ENCODE data around the gene PTPRG.

Gene PTPRG

DNA sequence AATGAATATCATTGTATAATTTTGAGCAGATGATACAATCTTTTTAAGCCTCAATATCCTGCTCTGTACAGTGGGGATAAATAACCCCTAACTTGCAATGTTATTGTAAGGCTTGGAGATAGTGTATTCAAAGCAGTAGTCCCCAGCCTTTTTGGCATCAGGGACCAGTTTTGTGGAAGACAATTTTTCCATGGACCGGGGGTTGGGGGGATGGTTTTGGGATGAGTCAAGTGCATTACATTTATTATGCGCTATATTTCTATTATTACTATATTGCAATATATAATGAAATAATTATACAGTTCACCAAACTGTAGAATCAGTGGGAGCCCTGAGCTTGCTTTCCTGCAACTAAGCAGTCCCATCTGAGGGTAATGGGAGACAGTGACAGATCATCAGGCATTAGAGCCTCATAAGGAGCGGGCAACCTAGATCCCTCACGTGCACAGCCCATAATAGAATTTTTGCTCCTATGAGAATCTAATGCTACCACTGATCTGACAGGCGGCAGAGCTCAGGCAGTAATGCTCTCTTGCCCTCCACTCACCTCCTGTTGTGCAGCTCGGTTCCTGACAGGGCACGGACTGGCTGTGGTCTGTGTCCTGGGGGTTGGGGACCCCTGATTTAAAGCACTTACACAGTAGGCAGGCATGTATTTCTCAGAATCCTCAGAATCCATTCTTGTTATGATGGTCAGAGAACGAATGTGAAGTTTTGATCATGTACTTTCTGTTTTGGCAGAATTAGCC is 102.2 kb downstream of the PTPRG start:
- no peak for DNase-seq

DNA sequence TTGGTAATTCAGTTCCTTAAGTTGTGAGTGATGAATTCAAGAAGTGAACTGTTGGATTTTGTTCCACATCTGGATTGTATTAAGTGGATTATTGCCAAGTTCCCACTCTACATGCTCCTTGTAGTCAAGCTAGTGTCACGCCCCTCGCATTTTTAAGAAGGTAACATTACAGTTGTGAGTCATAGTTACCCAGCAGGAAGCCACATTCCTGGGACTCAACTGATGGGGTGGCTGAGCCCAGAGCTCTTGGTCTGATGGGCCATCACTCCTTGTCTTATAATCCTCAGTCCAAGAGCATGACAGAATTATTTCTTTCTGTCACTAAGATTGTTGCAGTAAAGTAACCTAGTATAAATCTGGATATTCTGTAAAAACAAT is 102.7 kb downstream of the PTPRG start:
- no peak for DNase-seq

DNA sequence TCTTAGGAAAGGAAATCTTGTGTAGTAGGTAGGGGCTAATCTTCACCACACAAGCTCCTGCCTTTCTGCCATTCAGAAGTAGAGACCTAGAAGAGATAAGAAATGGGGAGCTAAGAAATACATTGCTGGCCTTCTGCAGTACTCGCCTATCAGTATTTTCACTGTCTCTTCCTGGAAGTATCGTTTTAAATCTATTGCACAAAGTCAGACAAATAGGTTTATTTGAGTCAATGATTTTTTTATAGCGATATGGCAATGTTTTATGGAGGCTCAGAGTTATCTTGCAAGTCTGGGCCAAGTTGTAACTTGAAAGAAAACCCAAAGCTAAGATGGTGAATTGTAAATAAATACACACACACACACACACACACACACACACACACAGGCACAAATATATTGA is 103.8 kb downstream of the PTPRG start:
- no peak for DNase-seq

DNA sequence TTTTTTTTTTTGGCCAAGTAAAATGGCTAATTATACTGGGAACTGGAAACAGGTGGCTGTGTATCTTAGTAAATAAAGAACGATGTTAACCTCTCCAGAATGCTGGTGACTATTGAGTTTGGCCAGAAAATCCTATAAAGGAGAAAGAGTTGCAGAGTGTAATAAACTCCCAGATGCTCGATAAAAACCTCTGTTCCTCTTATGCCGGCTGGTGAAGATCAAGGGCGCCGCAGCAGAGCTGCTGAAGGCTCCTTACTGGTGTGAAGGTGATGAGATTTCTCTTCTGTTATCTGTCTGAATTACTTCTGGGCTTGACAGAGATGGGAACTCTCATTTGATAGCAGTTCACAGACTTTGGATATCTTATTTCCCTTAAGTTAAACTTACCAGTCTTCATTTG is 104.6 kb downstream of the PTPRG start:
- DNase-seq, result no peak

DNA sequence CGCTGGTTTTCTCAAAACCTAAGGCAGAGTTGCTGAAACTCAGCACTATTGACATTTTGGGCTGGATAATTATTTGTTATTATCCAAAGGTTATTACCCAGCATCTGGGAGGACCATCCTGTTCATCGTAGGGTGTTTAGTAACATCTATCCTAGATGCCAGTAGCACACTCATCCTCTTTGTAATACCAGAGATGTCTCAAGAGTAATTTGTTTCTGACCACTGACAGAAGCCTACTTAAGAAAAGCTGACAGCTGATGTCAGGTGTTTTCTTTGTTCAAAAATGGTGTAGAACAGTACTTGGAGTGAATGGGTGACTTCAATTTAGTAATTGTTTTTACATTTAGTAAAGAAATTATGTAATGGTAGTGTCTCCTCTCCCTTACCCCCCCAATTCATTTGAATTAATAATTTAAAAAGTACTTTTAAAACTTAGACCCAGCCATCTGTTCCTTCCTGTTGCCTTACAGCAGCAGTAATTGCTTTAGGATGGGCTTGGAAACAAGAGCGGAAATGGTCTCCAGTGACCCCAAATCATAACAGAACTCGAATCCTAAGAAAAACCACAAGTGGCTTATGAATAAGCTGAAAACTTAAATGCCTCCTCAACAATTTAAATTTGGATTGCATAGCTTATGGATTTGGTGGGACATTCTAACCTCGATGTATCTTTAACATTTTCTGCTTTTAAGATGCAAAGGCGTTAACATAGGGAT is 105.4 kb downstream of the PTPRG start:
- DNase-seq, result no peak

DNA sequence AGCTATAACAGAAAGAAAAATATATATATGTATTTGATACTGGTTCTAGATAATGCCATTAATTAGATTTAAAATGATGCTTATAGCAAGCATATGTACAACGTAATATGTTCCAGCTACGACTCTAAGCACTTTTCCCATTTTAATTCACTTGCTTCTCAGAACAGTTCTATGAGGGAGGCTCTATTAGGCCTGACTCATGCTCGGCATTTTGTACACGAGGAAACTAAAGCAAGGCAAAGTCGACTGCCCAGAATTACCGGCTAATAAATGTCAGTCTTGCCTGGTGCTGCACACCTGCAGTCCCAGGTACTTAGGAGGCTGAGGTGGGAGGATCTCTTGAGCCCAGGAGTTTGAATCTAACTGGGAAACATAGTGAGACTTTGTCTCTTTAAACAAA is 106.0 kb downstream of the PTPRG start:
- no peak for DNase-seq

DNA sequence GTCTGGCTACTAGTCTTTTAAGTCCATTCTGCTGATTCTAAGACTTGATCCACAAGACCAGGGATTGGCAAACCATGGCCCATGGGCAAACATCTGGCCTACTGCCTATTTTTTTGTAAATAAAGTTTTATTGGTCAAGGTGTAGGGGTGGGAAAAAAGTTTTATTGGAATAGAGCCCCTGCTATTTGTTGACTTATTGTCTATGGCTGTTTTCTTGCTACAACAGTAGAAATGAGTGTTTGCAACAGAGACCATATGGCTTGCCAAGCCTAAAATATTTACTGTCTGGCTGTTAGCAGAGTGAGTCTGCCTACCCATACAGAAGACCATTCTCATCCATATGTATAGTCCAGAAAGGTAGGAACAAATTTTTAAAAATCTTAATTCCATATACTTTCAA is 106.4 kb downstream of the PTPRG start:
- no peak for DNase-seq

DNA sequence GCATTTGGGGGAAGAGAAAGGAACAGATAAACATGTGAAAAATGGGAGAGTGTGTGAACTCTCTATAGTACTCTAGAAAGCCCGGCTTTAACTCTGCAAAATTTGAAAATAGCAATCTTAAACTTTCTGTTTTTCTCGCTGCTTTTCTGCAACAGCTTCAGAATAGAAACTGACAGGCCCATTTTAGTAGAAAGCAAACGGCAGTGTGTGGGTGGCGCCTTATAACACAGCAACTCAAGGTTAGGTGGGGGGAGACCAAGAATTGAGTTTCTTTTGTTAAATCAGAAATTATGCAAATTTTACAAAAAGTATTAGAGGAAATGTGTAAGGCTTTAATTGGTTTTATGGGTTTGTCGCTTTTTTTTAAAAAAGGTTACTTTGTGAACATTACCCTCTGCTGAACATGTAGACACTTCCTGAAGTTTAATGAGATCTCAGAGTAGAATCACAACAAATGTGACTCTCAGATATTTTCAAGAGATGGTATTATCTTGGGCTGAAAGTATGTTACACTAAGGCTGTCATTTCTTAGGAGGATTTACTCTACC is 107.0 kb downstream of the PTPRG start:
- no peak for DNase-seq

DNA sequence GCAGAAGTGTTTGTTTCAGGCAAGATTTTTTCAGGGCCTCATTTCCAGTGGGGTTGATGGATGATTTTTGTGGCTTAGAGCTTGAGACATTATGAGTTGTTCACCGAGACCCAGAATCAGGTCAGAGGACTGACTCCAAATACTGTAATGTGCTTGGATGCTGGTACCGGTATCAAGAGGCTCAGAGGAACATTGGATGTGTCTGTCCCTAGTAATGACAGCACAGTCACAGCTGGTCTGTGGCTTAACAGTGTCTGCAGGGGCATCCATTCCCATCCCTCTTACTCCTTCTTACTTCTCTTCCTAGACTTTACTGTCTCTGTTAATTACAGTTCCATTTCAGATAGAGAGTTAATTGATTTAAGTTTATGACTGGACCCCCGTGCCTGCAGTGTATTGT is 107.8 kb downstream of the PTPRG start:
- no peak for DNase-seq

DNA sequence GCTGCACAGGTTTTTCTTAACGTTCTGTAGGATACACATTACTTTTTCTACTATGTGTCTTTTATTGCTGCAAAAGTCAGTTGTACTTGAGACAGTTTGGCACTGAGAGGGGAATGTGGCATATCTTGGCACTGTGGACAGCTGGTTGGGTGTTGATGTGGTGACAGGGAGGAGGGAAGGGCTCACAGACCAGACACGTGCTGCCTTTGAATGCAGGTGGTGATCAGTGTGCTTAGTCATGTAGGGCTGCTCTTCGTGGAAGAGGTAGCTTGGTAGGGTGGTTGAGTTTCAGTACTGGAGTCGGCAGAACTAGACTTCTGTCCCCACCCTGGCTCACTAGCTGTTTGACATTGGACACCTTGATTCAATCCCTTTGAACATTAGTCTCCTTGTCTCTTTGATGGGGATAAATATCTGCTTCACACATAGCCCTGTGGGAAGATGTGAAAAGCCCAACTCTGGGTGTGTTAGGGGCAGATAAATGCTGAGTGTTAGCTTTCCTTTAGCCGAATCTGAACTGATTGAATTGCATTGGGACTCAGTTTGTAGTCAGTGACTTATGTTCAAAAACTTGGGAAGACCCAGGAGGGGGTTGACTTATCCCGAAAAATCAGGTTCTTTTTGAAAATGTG is 108.4 kb downstream of the PTPRG start:
- DNase-seq, result no peak

DNA sequence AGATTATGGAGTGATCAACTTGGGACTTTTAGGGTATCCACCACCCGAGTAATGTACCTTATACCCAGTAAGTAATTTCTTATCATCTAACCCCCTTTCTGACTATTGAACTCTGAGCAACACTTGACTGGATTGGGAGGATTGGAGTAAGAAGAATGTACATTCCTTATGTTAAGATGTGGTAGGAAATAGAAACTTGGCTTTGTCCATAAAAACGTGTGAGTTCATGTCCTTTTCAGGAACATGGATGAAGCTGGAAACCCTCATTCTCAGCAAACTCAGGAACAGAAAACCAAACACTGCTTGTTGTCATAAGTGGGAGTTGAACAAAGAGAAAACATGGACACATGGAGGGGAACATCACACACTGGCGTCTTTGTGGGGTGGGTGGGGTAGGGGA is 112.3 kb downstream of the PTPRG start:
- no peak for DNase-seq

DNA sequence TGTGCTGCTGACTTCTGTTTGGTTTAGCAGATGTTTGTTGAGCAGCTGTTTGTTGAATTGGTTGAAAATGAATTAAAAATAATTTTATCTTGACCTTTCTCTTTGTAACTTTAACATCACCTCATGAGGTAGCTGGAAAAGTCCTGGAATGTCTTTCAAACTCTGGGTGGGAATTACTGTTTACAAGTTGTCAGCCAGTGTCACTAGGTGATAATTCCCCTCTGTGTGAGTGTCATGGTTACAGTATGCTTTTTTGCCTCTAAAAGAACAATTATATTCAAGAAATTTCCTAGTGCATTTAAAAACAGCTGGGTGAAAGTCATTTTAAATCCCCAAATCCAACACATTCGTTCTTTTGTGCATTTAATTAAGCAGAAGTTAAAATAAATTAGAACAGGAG is 113.2 kb downstream of the PTPRG start:
- DNase-seq, result no peak

DNA sequence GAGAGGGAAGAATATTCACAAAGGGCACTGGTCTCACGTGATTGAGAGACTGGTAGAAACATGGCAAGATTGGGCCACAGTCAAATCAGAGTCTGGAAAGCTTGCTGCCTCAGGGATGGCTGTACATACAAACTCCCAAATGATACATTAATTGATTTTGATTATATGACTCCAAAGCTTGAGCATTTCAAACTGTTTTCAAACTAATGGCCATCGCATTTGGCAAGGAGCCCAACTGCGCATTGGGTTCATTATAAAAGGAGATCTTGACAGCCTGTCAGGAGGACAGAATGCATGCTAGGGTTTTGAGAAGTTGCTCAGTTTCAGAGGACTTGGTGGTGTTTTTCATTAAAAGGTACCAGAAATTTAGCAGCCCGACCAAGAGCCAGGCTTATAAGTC is 117.7 kb downstream of the PTPRG start:
- DNase-seq, result no peak

DNA sequence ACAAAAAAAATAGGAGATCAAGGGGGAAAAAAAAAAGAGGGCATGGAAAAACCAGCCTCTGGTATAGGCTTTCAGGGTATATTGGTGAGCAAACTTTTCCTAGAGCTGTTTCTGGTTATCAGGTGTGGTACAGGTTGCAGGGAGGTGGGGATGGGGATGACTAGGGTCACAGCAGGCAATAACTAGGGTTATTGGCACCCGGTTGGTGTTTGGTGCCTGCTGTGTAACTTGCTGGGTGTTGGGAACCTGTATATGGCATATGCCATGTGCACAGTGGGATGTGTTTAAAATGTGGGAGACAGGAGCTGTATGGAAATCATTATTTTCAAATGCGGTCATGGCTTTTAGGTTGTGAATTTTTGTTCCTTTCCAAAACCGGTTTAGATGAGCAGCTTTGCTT is 119.2 kb downstream of the PTPRG start:
- no peak for DNase-seq

DNA sequence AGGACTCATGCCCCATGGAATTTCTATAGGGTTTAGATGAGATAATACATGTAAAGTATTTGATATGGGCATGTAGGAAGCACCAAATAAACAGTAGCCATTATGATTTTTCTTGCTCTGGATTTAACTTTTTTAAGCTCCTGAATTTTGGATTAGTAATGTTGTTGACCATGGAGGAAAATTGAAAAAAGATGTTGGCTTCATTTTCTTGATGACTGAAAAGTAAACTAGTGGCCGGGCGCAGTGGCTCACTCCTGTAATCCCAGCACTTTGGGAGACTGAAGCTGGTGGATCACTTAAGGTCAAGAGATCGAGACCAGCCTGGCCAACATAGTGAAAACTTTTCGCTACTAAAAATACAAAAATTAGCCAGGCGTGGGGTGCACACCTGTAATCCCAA is 120.3 kb downstream of the PTPRG start:
- no peak for DNase-seq

DNA sequence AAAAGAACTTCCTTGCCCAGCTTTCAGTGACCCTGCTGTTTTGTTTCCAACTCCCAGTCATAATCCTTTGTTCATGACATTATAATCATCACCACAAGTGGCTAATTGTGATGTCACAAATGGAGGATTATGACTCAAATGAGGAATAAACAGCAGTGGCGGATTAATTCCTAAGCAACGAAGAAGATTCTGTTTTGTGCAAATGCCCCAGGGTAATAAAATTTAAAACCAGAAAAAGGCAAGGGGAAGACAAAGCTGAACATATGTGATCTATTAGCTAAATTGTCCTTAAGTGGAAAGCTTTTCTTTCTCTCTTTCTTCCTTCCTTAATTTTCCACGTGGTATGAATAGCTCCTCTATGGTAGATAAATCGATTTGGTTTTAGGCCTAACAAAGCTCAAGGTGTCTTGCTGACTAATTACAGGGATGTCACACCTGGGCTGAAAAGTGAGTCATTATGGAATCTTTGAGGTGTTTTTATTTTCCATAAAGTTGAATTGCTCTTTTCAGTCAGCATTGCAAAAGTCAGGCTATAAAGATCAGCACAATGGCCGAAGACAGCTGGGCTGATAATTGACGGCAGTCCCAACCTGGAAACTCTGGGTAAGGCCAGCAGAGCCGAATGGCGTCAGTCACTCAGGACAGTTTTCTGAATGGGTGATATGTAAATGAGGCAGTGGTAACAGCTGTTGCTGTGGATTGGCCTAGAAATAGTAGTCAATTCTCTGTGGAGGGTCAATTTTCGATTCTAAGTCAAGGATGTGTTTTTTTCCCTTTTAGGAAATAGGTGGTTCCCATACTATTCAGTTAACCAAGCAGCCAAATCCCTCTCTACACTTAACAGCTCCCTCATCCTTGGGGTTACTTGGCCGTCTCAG is 121.5 kb downstream of the PTPRG start:
- DNase-seq, result peak; percentile 10

DNA sequence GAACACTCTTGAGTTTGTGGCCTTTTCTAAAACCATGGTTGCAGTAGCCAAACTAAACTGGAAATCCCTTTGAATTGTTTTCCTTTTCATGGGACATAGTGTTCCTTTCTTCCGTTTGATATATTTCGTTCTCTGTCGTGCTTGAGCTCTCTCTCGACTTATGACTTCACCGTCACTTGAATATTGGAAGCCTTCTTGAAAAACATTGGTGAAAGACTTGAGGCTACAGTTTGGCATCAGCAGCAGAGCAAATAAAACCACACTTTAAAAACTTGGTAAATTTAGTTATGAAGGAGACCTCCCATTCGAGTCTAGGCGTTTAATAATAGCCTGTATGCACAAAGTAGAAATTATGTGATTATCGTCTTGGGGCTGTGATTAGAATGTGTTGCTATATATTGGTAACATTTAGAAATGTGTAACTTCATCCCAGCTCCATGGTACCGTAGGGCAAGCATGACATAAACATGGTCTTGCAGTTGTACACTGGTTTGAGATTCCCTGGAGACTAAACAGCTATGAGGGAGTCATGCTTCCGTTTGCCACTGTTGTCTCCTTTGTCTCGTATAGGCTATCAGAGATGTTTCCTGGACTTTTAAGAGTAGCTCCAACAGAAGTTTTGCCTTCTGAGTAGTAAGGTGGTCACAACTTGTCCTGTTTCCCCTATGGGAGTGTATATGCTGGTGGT is 122.3 kb downstream of the PTPRG start:
- no peak for DNase-seq

DNA sequence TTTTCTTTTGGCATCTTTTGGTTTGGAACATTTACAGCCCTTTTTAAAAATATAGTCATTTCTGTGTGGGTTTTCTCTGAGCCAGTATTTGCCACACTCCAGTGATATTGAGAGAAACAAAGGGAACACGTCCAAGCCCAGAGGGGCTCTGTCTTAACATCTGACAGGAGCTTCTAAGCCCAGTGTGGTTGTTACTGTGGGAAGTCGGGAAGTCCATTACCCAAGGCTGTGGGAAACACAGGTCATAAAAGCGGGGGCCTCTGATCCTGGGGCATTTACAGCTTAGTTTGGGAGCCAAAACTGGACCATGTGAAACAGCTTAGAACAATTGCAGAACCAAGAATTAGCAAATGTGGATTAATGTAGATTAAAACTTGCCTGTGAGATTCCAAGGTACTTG is 123.0 kb downstream of the PTPRG start:
- no peak for DNase-seq

DNA sequence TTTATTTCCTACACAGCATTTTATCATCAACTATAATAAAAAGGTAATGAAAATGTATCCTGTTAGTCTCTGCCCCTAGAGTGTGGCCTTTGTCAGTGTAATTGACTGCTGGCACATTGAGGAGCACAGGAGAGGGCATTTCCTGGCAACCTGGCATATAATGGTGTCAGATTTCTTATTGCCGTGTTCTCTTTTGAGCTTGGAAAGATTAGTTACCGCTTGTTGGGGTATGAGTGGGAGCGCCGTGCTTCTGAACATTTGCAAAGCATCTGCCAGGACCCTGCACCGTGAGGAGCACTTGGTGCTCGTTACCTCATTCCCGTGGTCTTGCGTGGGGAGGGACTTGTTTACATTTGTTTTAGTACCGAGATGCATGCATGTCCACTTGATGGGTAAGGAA is 124.4 kb downstream of the PTPRG start:
- DNase-seq, result no peak

DNA sequence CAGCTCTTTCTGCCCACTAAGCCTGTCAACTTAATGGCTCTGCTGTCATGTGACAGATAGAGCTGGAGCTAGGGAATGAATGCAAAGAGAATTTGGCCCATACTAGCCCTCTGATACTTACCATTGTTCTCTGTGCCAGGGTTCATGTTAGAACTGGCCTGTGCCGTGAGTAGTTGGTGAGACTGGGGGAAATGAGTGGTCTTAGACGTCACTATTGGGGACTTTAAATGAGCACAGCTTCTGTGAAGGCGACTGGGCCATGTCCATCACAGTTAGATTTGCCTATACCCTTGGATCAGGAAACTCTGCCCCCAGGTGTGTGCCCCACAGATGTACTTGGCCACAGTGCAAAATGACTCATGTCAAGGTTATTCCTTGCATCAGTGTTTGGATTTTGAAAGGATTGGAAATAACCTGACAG is 124.9 kb downstream of the PTPRG start:
- DNase-seq, result no peak

DNA sequence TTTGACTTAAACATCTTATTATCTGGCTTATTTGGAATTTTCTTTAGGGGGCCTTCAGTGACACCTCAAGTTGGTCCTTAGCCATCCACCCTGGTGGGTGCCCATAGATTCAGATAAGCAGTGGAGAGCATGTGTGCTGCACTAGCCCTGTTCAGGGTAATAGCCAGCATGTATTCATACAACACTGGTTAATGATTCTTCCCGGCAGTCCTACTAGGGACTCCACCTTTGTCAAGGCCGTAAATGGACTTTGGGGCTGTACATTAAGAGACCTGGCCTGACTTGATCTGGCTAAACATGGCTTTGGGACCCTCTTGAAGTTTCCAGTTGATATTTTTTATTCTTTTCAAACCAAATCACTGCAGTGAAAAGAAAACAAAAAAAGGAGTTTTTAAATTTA is 125.8 kb downstream of the PTPRG start:
- no peak for DNase-seq

DNA sequence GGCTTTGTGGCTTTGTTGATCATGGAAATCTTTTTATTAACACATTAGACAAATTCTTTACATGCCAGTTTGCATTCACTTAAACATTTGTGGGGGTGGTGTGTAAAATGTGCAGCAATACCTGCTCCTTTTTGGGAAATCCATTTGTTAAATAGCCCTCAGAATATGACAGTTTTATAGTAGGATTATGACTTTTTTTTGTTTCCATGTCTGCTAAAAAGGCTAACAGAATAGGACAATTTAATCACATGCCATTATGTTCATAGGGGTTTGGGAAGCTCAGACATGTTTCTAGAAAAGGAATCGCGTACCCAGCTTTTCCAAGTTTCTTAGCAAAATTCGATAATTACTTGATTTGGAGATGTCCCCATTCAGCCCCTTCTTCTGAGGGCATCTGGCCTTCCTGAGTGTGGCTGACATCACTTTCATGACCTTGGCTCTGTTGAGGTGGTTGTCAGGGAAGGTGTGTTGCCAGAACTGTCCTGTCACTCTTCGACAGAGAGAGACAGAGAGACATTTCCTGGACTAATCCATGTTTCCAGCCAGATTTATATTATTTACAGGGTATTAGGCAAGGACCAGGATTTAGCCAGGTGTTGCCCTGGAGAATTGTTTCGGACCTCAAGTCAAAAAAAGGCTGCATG is 126.4 kb downstream of the PTPRG start:
- DNase-seq, result no peak

Data from NCI-H2227 treated with DMSO at 0.1 percent for 48 hours (cell line).